Activated CD8-positive, alpha-beta memory T cell treated with anti-CD3 and anti-CD28 coated beads, Interleukin-2, amount 10 ng/mL, durations not matched to agents 7 days and 5 days (primary cell): ENCODE data around the gene F3. TPM values are rescaled to one million over a fixed set of nuclear protein-coding genes. Genes with fewer than 3 reads are reported as not detected.

Source experiments
- ATAC-seq: fragments of 150-1000 bp; cut with Tn5 transposase; one replicate; pipeline ENCODE4 v1.10.0; 2021; ENCODE audit warnings: moderate library complexity
- CTCF ChIA-PET: fragments of 350-600 bp; sonication (Branson Sonifier 250); formaldehyde crosslinking; loops from one replicate; lab custom pipeline; 2021; ENCODE audit warnings: antibody characterized with exemption; lab: Charles Lee
- DNase-seq: peaks from one replicate; pipeline ENCODE4 v3.0.0-alpha.2; 2020
- H3K27ac Mint-ChIP-seq: one replicate; pipeline ENCODE4 v1.8.0; 2021; ENCODE audit warnings: mild to moderate bottlenecking, mixed read lengths
- H3K27me3 Mint-ChIP-seq: one replicate; pipeline ENCODE4 v1.8.0; 2021; ENCODE audit warnings: mixed read lengths
- H3K36me3 Mint-ChIP-seq: one replicate; pipeline ENCODE4 v1.8.0; 2021; ENCODE audit warnings: mild to moderate bottlenecking, mixed read lengths
- H3K4me1 Mint-ChIP-seq: one replicate; pipeline ENCODE4 v1.8.0; 2021; ENCODE audit warnings: mixed read lengths
- H3K4me3 Mint-ChIP-seq: one replicate; pipeline ENCODE4 v1.8.0; 2021; ENCODE audit warnings: mild to moderate bottlenecking, moderate library complexity, mixed read lengths
- H3K9me3 Mint-ChIP-seq: one replicate; pipeline ENCODE4 v1.8.0; 2022; ENCODE audit warnings: low read depth, mixed read lengths
- total RNA-seq, 2 experiments: library from RNA; stranded (reverse); gene quantifications; one replicate each; pipeline ENCODE4 v1.2.3, GENCODE V29; 2021

The F3 gene
- total RNA-seq, 2 experiments from 2014 or later, result 0.23 TPM; not detected in 1

- Mint-ChIP-seq H3K27ac (no peak overlapping the region), H3K27me3 (no peaks in the 10 kb centered on the region), H3K9me3 (no peaks in the 10 kb centered on the region), H3K4me1 (no peaks in the 10 kb centered on the region), H3K4me3 (no peak overlapping the region), H3K36me3 (no peaks in the 10 kb centered on the region)
- DNase-seq (no peak), ATAC-seq (no peak)
- CTCF ChIA-PET, result no interaction called here
These were observed 12.7 kb downstream of the F3 start for GRCh38 chr1:94528826-94529225.

GRCh38 chr1:94528299-94528698 is 13.3 kb downstream of the F3 start:
- Mint-ChIP-seq H3K27me3 (no peaks in the 10 kb centered on the region), H3K9me3 (no peaks in the 10 kb centered on the region), H3K36me3 (no peaks in the 10 kb centered on the region), H3K27ac (no peak overlapping the region), H3K4me3 (no peak overlapping the region), H3K4me1 (no peaks in the 10 kb centered on the region)
- DNase-seq (no peak), ATAC-seq (no peak)
- CTCF ChIA-PET, result no interaction called here

- Mint-ChIP-seq H3K27me3 (no peaks in the 10 kb centered on the region), H3K4me3 (no peak overlapping the region), H3K9me3 (no peaks in the 10 kb centered on the region), H3K4me1 (no peaks in the 10 kb centered on the region), H3K36me3 (no peaks in the 10 kb centered on the region), H3K27ac (no peak overlapping the region)
- CTCF ChIA-PET, result no interaction called here
- DNase-seq (no peak), ATAC-seq (no peak)
These were observed 14.0 kb downstream of the F3 start for GRCh38 chr1:94527447-94528031.

- no peaks in the 10 kb centered on the region for H3K4me1 Mint-ChIP-seq
- no peaks in the 10 kb centered on the region for H3K9me3 Mint-ChIP-seq
- DNase-seq (no peak), ATAC-seq (no peak)
- H3K27ac Mint-ChIP-seq, result no peak overlapping the region
- H3K36me3 Mint-ChIP-seq, result no peaks in the 10 kb centered on the region
- H3K4me3 Mint-ChIP-seq, result no peak overlapping the region
- no peaks in the 10 kb centered on the region for H3K27me3 Mint-ChIP-seq
- CTCF ChIA-PET, result no interaction called here
These were observed 15.2 kb downstream of the F3 start for GRCh38 chr1:94526152-94526980.

- no peaks in the 10 kb centered on the region for H3K9me3 Mint-ChIP-seq
- H3K4me1 Mint-ChIP-seq, result no peaks in the 10 kb centered on the region
- no peaks in the 10 kb centered on the region for H3K27me3 Mint-ChIP-seq
- DNase-seq (no peak), ATAC-seq (no peak)
- H3K4me3 Mint-ChIP-seq, result no peak overlapping the region
- CTCF ChIA-PET, result no interaction called here
- no peak overlapping the region for H3K27ac Mint-ChIP-seq
- H3K36me3 Mint-ChIP-seq, result no peaks in the 10 kb centered on the region
These were observed 17.0 kb downstream of the F3 start for GRCh38 chr1:94524531-94524930.

GRCh38 chr1:94522304-94522703 is 19.3 kb downstream of the F3 start:
- H3K4me1 Mint-ChIP-seq, result no peaks in the 10 kb centered on the region
- no peaks in the 10 kb centered on the region for H3K36me3 Mint-ChIP-seq
- ATAC-seq (no peak), DNase-seq (no peak)
- no peak overlapping the region for H3K27ac Mint-ChIP-seq
- no peak overlapping the region for H3K4me3 Mint-ChIP-seq
- H3K27me3 Mint-ChIP-seq, result no peaks in the 10 kb centered on the region
- no peaks in the 10 kb centered on the region for H3K9me3 Mint-ChIP-seq
- CTCF ChIA-PET, result interaction anchor here (1.4 to 1.5 kb wide), 2 partner anchors 283 to 285 kb away, joined by 3 to 4 read pairs; no protein-coding TSS in a partner anchor

- Mint-ChIP-seq H3K27me3 (no peaks in the 10 kb centered on the region), H3K27ac (no peak overlapping the region), H3K4me3 (no peak overlapping the region), H3K36me3 (no peaks in the 10 kb centered on the region), H3K9me3 (no peaks in the 10 kb centered on the region), H3K4me1 (no peaks in the 10 kb centered on the region)
- no peak for DNase-seq
- CTCF ChIA-PET, result interaction anchor here (1.1 kb wide), 1 partner anchor 286 kb away, joined by 5 read pairs; no protein-coding TSS in a partner anchor
- no peak for ATAC-seq
These were observed 22.2 kb downstream of the F3 start for GRCh38 chr1:94519351-94519750.

GRCh38 chr1:94515296-94515947 is 26.1 kb downstream of the F3 start:
- no peaks in the 10 kb centered on the region for H3K27me3 Mint-ChIP-seq
- no peaks in the 10 kb centered on the region for H3K36me3 Mint-ChIP-seq
- CTCF ChIA-PET, result interaction anchor here (1.9 to 2.4 kb wide), 2 partner anchors 290 kb away, joined by 11 to 14 read pairs; no protein-coding TSS in a partner anchor
- H3K4me1 Mint-ChIP-seq, result no peaks in the 10 kb centered on the region
- no peak overlapping the region for H3K4me3 Mint-ChIP-seq
- no peaks in the 10 kb centered on the region for H3K9me3 Mint-ChIP-seq
- ATAC-seq (no peak), DNase-seq (no peak)
- H3K27ac Mint-ChIP-seq, result no peak overlapping the region

GRCh38 chr1:94514095-94514727 is 27.3 kb downstream of the F3 start:
- H3K27ac Mint-ChIP-seq, result no peak overlapping the region
- no peaks in the 10 kb centered on the region for H3K27me3 Mint-ChIP-seq
- H3K9me3 Mint-ChIP-seq, result no peaks in the 10 kb centered on the region
- no peak overlapping the region for H3K4me3 Mint-ChIP-seq
- no peaks in the 10 kb centered on the region for H3K4me1 Mint-ChIP-seq
- peaks cover 3% of the 10 kb centered on the region for H3K36me3 Mint-ChIP-seq
- ATAC-seq (no peak), DNase-seq (no peak)
- CTCF ChIA-PET, result interaction anchor here (1.8 to 2.4 kb wide), 2 partner anchors 291 to 529 kb away, joined by 5 to 14 read pairs; no protein-coding TSS in a partner anchor

GRCh38 chr1:94512816-94513215 is 28.7 kb downstream of the F3 start:
- ATAC-seq, result no peak
- Mint-ChIP-seq H3K4me1 (no peaks in the 10 kb centered on the region), H3K27ac (no peak overlapping the region), H3K36me3 (peaks cover 6% of the 10 kb centered on the region), H3K9me3 (no peaks in the 10 kb centered on the region), H3K27me3 (no peaks in the 10 kb centered on the region), H3K4me3 (no peak overlapping the region)
- CTCF ChIA-PET, result interaction anchor here (0.9 to 1.8 kb wide), 4 partner anchors 10 to 531 kb away, joined by 3 to 5 read pairs (median 3); no protein-coding TSS in a partner anchor
- DNase-seq, result no peak

GRCh38 chr1:94504601-94505000 is 37.0 kb downstream of the F3 start:
- no peaks in the 10 kb centered on the region for H3K9me3 Mint-ChIP-seq
- H3K4me3 Mint-ChIP-seq, result no peak overlapping the region
- CTCF ChIA-PET, result interaction anchor here (1.2 kb wide), 2 partner anchors 12 to 22 kb away, joined by 3 to 4 read pairs; no protein-coding TSS in a partner anchor
- no peak for DNase-seq
- H3K27ac Mint-ChIP-seq, result no peak overlapping the region
- H3K36me3 Mint-ChIP-seq, result peaks cover 29% of the 10 kb centered on the region
- no peaks in the 10 kb centered on the region for H3K27me3 Mint-ChIP-seq
- ATAC-seq, result no peak
- peaks cover 16% of the 10 kb centered on the region for H3K4me1 Mint-ChIP-seq

GRCh38 chr1:94503153-94503552 is 38.4 kb downstream of the F3 start:
- H3K27ac Mint-ChIP-seq, result no peak overlapping the region
- CTCF ChIA-PET, result interaction anchor here (1.2 to 1.6 kb wide), 2 partner anchors 10 to 13 kb away, joined by 3 to 5 read pairs; no protein-coding TSS in a partner anchor
- H3K36me3 Mint-ChIP-seq, result peaks cover 32% of the 10 kb centered on the region
- DNase-seq, result no peak
- no peaks in the 10 kb centered on the region for H3K9me3 Mint-ChIP-seq
- H3K27me3 Mint-ChIP-seq, result no peaks in the 10 kb centered on the region
- H3K4me3 Mint-ChIP-seq, result no peak overlapping the region
- ATAC-seq, result no peak
- H3K4me1 Mint-ChIP-seq, result peaks cover 16% of the 10 kb centered on the region

GRCh38 chr1:94501935-94502334 is 39.6 kb downstream of the F3 start:
- CTCF ChIA-PET, result interaction anchor here (1.2 to 1.6 kb wide), 3 partner anchors 14 to 20 kb away, joined by 3 to 5 read pairs (median 4); no protein-coding TSS in a partner anchor
- no peaks in the 10 kb centered on the region for H3K9me3 Mint-ChIP-seq
- H3K36me3 Mint-ChIP-seq, result peaks cover 32% of the 10 kb centered on the region
- ATAC-seq, result no peak
- H3K4me3 Mint-ChIP-seq, result no peak overlapping the region
- DNase-seq, result no peak
- H3K4me1 Mint-ChIP-seq, result peaks cover 16% of the 10 kb centered on the region
- no peaks in the 10 kb centered on the region for H3K27me3 Mint-ChIP-seq
- no peak overlapping the region for H3K27ac Mint-ChIP-seq
